Stomach (tissue), 9 donors: ENCODE measurements around the gene LRMDA. TPM values are rescaled to one million over a fixed set of nuclear protein-coding genes. Genes with fewer than 3 reads are reported as not detected.

Experiments used
- DNase-seq, 2 donors: peaks; one replicate each; pipeline versions ENCODE4 v3.0.0 to v3.0.0-alpha.2; 2013 to 2019
- H3K27ac ChIP-seq, 5 donors: fragments of 200-600 bp in 4 of 5; sonication (generic) in 4 of 5; one replicate each; pipeline ENCODE4 v1.5.1; 2013 to 2019; ENCODE audit warnings: mild to moderate bottlenecking in 1 of 5, moderate library complexity in 1 of 5
- H3K27me3 ChIP-seq, 3 donors: fragments of 200-600 bp; sonication (generic); one replicate each; pipeline ENCODE4 v1.5.1; 2017 to 2019; ENCODE audit warnings: mixed run types in 1 of 3
- H3K36me3 ChIP-seq, 4 donors: fragments of 200-600 bp; sonication (generic); 1 replicate in 3 of 4; 2 replicates in 1 of 4; pipeline ENCODE4 v1.5.1; 2016 to 2019
- H3K4me1 ChIP-seq, 4 donors: fragments of 200-600 bp; sonication (generic); one replicate each; pipeline ENCODE4 v1.5.1; 2016 to 2019
- H3K4me3 ChIP-seq, 4 donors: fragments of 200-600 bp; sonication (generic) in 3 of 4; one replicate each; pipeline ENCODE4 v1.5.1; 2016 to 2019; ENCODE audit warnings: mild to moderate bottlenecking in 1 of 4
- H3K9me3 ChIP-seq, 4 donors: fragments of 200-600 bp; sonication (generic); one replicate each; pipeline ENCODE4 v1.5.1; 2016 to 2019
- EP300 ChIP-seq: sonication (generic); formaldehyde crosslinking; IDR thresholded peaks from one replicate; pipeline ENCODE4 v1.6.1; 2017; ENCODE audit warnings: antibody characterized with exemption
- POLR2A ChIP-seq, 4 donors: fragments of 450-650 bp; IDR thresholded peaks; one replicate each; pipeline ENCODE4 v1.6.1; 2016; ENCODE audit warnings: antibody characterized with exemption in 4 of 4, control low read depth in 2 of 4, mild to moderate bottlenecking in 1 of 4, moderate library complexity in 1 of 4
- POLR2AphosphoS5 ChIP-seq, 3 donors: sonication (generic); formaldehyde crosslinking; IDR thresholded peaks; one replicate each; pipeline ENCODE4 v1.6.1; 2016; ENCODE audit warnings: antibody characterized with exemption in 3 of 3
- WGBS, 5 donors: extraction: QIAGEN DNeasy Blood & Tissue Kit in 3 of 5; methylation state at CpG; one replicate each; pipeline versions ENCODE4 v1.1.5 to v1.1.7; 2013 to 2018; 5-methylcytosine and 5-hydroxymethylcytosine counted together
- intact Hi-C: fragments of 100-400 bp; cut with DNase I; formaldehyde crosslinking; loops from one replicate; pipeline ENCODE4 v1.15.1; 2023; ENCODE audit warnings: low total_unique reads
- polyA plus RNA-seq, 3 donors: library from polyadenylated mRNA; stranded (reverse); fragments of 200-250 nt; gene quantifications; one replicate each; pipeline ENCODE4 v1.2.3, GENCODE V29; 2013
- total RNA-seq, 5 donors: library from RNA; depleted of rRNA; stranded (reverse); fragments of >200 nt; gene quantifications; one replicate each; pipeline versions ENCODE4 v1.1.0 to v1.2.3, GENCODE V29; 2014 to 2016
- TF ChIP-seq, protein P1 (sequence below), 7 experiments: fragments of 450-650 bp in 4 of 7; fragments of 200-600 bp in 3 of 7; sonication (generic) in 3 of 7; IDR thresholded peaks; one replicate each; pipeline ENCODE4 v1.5.1; 2016 to 2019; ENCODE audit warnings: antibody characterized with exemption in 7 of 7, control low read depth in 2 of 7, mild to moderate bottlenecking in 1 of 7
- donor health status: healthy with polysubstance abuse.
- donor health status: Bipolar disorder and iron deficiency.
- donor health status: healthy.

Gene LRMDA
- total and polyA plus RNA-seq, 8 donors, result 1.3 to 30.2 (median 13.6) TPM; not detected in 1

DNA sequence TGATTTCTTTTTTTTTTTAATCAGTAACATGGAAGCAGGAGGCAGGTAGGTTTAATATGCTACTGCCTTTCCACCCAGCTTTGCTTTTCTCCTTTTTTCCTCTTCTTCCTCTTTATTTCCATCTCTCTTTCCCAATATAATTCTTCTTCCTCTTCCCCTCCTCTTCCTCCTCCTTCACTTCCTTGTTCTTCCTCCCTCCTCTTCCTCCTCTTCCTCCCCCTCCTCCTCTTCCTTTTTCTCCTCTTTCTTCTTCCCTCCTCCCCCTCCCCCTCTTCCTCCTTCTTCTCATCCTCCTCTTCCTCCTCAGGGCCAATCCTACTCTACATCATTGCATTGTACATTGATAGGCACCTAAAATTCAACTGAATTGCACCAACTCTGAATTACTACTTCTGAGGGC is 41.2 kb upstream of the LRMDA start:
- Histone ChIP-seq H3K9me3 (peaks cover 0 to 10% (median 2%) of the 10 kb centered on the region in 4 donors), H3K27ac (no peak overlapping the region), H3K36me3 (peaks cover 0 to 13% (median 2%) of the 10 kb centered on the region in 4 donors), H3K27me3 (peaks cover 0 to 5% (median 0%) of the 10 kb centered on the region in 3 donors), H3K4me1 (peaks cover under 1 to 9% (median 6%) of the 10 kb centered on the region in 4 donors), H3K4me3 (no peak overlapping the region)
- DNase-seq, result no peak
- intact Hi-C loops, result loop anchor here (10.0 kb wide), 1 partner anchor 645 kb away; no protein-coding TSS in a partner anchor
- TF ChIP-seq, protein P1, sequence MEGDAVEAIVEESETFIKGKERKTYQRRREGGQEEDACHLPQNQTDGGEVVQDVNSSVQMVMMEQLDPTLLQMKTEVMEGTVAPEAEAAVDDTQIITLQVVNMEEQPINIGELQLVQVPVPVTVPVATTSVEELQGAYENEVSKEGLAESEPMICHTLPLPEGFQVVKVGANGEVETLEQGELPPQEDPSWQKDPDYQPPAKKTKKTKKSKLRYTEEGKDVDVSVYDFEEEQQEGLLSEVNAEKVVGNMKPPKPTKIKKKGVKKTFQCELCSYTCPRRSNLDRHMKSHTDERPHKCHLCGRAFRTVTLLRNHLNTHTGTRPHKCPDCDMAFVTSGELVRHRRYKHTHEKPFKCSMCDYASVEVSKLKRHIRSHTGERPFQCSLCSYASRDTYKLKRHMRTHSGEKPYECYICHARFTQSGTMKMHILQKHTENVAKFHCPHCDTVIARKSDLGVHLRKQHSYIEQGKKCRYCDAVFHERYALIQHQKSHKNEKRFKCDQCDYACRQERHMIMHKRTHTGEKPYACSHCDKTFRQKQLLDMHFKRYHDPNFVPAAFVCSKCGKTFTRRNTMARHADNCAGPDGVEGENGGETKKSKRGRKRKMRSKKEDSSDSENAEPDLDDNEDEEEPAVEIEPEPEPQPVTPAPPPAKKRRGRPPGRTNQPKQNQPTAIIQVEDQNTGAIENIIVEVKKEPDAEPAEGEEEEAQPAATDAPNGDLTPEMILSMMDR (IDR thresholded peaks at IDR 0.05), result no peak
- TF ChIP-seq POLR2AphosphoS5 (IDR thresholded peaks at IDR 0.05) (no peak), POLR2A (IDR thresholded peaks at IDR 0.05) (no peak), EP300 (no peak)

DNA sequence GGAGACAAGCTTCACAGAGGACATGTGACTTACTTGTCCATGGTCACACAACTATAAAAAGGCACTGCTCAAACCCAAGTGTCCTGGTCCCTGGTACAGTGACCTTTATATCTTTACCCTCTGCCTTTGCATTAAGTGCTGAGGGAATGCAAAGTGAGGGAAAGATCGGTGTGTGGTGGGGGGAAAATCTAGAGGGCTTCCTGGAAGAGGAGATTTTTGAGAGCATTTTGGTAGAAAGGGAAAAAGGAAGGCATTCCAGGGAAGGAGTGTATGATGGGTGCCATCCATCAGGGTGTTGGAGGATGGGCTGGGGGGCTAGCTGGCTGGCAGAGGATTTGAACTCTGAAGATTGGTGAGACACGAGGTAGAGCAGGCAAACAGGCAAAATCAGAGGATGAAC is 39.2 kb upstream of the LRMDA start:
- H3K4me3 ChIP-seq, result no peak overlapping the region
- no peaks in the 10 kb centered on the region for H3K9me3 ChIP-seq
- TF ChIP-seq, protein P1 (IDR thresholded peaks at IDR 0.05), result no peak
- TF ChIP-seq POLR2A (IDR thresholded peaks at IDR 0.05), result no peak
- intact Hi-C loops, result loop anchor here (10.0 kb wide), 1 partner anchor 643 kb away; no protein-coding TSS in a partner anchor
- H3K27me3 ChIP-seq, result peaks cover 0 to 26% (median 0%) of the 10 kb centered on the region in 3 donors
- peaks cover 0 to 9% (median 2%) of the 10 kb centered on the region in 4 donors for H3K36me3 ChIP-seq
- no peak overlapping the region for H3K27ac ChIP-seq
- H3K4me1 ChIP-seq, result peaks cover 5 to 28% (median 22%) of the 10 kb centered on the region in 4 donors
- DNase-seq, result no peak
- WGBS, 5 donors, result 86 to 93% (median 92%) methylated on average over 2 of the region's 2 CpGs

DNA sequence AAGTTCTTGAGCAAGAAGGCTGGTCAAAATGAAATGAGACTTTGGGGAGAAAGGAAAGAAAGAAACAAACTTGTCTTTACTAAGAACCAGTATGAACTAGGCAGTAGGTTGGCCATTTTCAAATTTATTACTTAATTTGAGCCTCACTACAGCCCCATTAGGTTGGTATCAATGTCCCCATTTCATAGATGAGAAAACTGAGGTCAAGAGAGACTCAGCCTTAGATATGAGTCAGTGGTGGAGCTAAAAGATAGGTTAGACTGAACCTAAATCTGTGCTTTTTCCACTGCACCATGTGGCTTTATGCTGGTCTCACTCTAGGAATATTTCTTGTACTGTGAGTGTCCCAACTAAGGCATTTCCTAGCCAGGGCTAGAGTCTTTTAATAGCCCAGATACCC is 38.7 kb upstream of the LRMDA start:
- Histone ChIP-seq H3K4me1 (peaks cover 5 to 29% (median 24%) of the 10 kb centered on the region in 4 donors), H3K27me3 (peaks cover 0 to 27% (median 0%) of the 10 kb centered on the region in 3 donors), H3K27ac (no peak overlapping the region), H3K4me3 (no peak overlapping the region), H3K9me3 (no peaks in the 10 kb centered on the region), H3K36me3 (peaks cover 0 to 9% (median 2%) of the 10 kb centered on the region in 4 donors)
- no peak for TF ChIP-seq POLR2A (IDR thresholded peaks at IDR 0.05)
- no peak for TF ChIP-seq EP300
- no peak for TF ChIP-seq POLR2AphosphoS5 (IDR thresholded peaks at IDR 0.05)
- intact Hi-C loops, result loop anchor here (10.0 kb wide), 1 partner anchor 642 kb away; no protein-coding TSS in a partner anchor
- DNase-seq, result no peak

DNA sequence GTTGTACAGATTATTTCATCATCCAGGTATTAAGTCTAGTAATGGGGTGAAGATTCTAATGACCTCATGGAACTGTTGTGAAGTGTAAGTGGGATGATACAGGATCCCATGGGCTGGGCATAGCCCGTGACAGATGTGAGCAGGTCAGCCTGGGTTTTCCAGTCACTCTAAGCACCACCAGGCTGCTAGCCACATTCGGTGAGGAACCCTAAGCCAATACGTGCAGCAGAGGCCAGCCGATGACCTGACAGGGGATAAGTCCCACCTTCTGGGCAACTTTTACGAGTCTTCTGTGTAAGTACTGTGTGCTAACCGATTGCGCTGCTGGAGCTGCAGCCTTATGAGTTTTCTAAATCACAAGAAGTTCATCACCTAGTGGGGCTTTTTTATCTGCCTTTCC is 37.2 kb upstream of the LRMDA start:
- intact Hi-C loops, result loop anchor here (10.0 kb wide), 1 partner anchor 641 kb away; no protein-coding TSS in a partner anchor
- 89 to 94% (median 93%) methylated on average over 7 of the region's 7 CpGs for WGBS, 5 donors

More for the DNA sequence above, 37.2 kb upstream of the LRMDA start:
- peaks cover 0 to 27% (median 0%) of the 10 kb centered on the region in 3 donors for H3K27me3 ChIP-seq
- peaks cover 1 to 18% (median 9%) of the 10 kb centered on the region in 4 donors for H3K36me3 ChIP-seq
- peak overlapping the region in 1 of 5 donors; percentile 99 for H3K27ac ChIP-seq
- no peak overlapping the region for H3K4me3 ChIP-seq
- TF ChIP-seq, protein P1 (IDR thresholded peaks at IDR 0.05), result no peak
- no peak for TF ChIP-seq EP300
- no peak for TF ChIP-seq POLR2AphosphoS5 (IDR thresholded peaks at IDR 0.05)
- TF ChIP-seq POLR2A (IDR thresholded peaks at IDR 0.05), result no peak
- peak in 1 of 2 donors; percentile 13 for DNase-seq
- peaks cover 5 to 31% (median 28%) of the 10 kb centered on the region in 4 donors for H3K4me1 ChIP-seq
- H3K9me3 ChIP-seq, result no peaks in the 10 kb centered on the region
